ENCODE results near the gene KCTD10. TPM values are rescaled to one million over a fixed set of nuclear protein-coding genes. Genes with fewer than 3 reads are reported as not detected.

Gene KCTD10
- total RNA-seq, 1 experiment from 2014 or later = 55.2 TPM

DNA sequence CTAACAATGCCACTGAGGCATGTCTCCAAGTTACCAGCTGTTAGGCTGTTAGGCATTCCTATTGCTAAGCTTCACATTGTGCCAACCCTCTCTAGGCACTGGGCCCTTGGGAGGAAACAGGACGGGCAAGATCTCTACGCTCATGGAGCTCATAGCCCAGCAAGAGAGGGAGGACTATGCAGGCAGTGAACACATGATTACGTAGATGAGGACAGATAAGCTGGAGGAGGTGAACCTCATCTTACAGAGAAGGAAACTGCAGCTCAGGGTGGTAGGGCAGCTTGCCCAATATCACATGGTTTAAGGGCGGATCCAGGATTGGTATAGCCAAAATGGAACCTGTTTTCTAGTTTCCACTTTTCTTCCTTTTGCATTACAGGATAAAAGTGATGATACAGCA lies 8.1 kb upstream of the KCTD10 start:
- CTCF ChIA-PET = no interaction called here

DNA sequence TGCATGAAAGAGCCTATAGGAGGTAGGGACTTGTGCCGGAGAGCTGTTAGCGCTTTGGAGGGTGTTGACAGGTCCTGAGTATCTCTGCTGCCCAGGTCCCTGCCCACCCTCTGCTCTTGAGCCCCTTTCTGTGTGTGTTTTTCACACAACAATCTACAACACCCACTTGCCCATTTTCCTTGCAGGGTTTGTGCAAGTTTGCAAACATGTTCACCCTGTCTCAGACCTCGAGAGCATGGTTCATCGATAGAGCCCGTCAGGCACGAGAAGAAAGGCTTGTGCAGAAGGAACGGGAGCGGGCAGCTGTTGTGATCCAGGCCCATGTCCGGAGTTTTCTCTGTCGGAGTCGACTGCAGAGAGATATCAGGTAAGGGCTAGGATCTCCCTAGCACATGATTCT lies 6.2 kb upstream of the KCTD10 start:
- in situ Hi-C loops (cut with HindIII; ENCODE audit: low pct_unique_long_range_greater_than_20kb, low sequenced_read_pairs) (no loop called here), intact Hi-C loops (cut with micrococcal nuclease; ENCODE audit: unreplicated experiment) (no loop called here)
- no peak for ATAC-seq
- TF ChIP-seq REST (IDR thresholded peaks at IDR 0.05; ENCODE audit: insufficient read depth in 1 of 2, low read depth in 2 of 2, low read length in 1 of 2) = no peak
- TF ChIP-seq TCF7L2 (IDR thresholded peaks at IDR 0.05; ENCODE audit: low read depth, low read length) = no peak
- TF ChIP-seq SIN3A (IDR thresholded peaks at IDR 0.05; ENCODE audit: borderline replicate concordance, insufficient read depth, low read depth, low read length) = no peak
- no peak for TF ChIP-seq POLR2AphosphoS5 (IDR thresholded peaks at IDR 0.05; ENCODE audit: low read depth, low read length)
- TF ChIP-seq, protein P1, sequence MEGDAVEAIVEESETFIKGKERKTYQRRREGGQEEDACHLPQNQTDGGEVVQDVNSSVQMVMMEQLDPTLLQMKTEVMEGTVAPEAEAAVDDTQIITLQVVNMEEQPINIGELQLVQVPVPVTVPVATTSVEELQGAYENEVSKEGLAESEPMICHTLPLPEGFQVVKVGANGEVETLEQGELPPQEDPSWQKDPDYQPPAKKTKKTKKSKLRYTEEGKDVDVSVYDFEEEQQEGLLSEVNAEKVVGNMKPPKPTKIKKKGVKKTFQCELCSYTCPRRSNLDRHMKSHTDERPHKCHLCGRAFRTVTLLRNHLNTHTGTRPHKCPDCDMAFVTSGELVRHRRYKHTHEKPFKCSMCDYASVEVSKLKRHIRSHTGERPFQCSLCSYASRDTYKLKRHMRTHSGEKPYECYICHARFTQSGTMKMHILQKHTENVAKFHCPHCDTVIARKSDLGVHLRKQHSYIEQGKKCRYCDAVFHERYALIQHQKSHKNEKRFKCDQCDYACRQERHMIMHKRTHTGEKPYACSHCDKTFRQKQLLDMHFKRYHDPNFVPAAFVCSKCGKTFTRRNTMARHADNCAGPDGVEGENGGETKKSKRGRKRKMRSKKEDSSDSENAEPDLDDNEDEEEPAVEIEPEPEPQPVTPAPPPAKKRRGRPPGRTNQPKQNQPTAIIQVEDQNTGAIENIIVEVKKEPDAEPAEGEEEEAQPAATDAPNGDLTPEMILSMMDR (IDR thresholded peaks at IDR 0.05) = no peak
- BruUV-seq (replicated peaks) = no TSS peak
- peaks cover 2% of the 10 kb centered on the region; the same call in 1 of the 2 replicates for H3K36me3 ChIP-seq (ENCODE audit: control insufficient read depth, insufficient read depth, low read length)
- no peak overlapping the region for H3K4me3 ChIP-seq (ENCODE audit: low read depth in 2 of 2, low read length in 2 of 2)
- DNase-seq (ENCODE audit: low read depth, low spot score) = no peak
- H3K4me1 ChIP-seq (ENCODE audit: control insufficient read depth, insufficient read depth, low read length) = peaks cover 10% of the 10 kb centered on the region; the same call in 1 of the 2 replicates
- no peak overlapping the region for H3K27ac ChIP-seq (ENCODE audit: low read length)
- H3K9me3 ChIP-seq (ENCODE audit: control insufficient read depth, insufficient read depth, low read depth, low read length) = no peaks in the 10 kb centered on the region
- ChIA-PET CTCF (interaction anchor here (0.5 kb wide), 1 partner anchor 634 kb away, joined by 3 read pairs; no protein-coding TSS in a partner anchor), POLR2A (no interaction called here)
- no peaks in the 10 kb centered on the region for H3K27me3 ChIP-seq (ENCODE audit: control insufficient read depth, insufficient read depth, low read length)

More for the DNA sequence above, 8.1 kb upstream of the KCTD10 start:
- ATAC-seq (no peak), DNase-seq (ENCODE audit: low read depth, low spot score) (no peak)
- H3K4me3 ChIP-seq (ENCODE audit: low read depth in 2 of 2, low read length in 2 of 2) = no peak overlapping the region
- H3K36me3 ChIP-seq (ENCODE audit: control insufficient read depth, insufficient read depth, low read length) = peaks cover 9% of the 10 kb centered on the region; the same call in 1 of the 2 replicates
- POLR2A ChIA-PET = no interaction called here
- H3K4me1 ChIP-seq (ENCODE audit: control insufficient read depth, insufficient read depth, low read length) = no peaks in the 10 kb centered on the region
- TF ChIP-seq SIN3A (IDR thresholded peaks at IDR 0.05; ENCODE audit: borderline replicate concordance, insufficient read depth, low read depth, low read length) = no peak
- no peak for TF ChIP-seq TCF7L2 (IDR thresholded peaks at IDR 0.05; ENCODE audit: low read depth, low read length)
- TF ChIP-seq, protein P1 (IDR thresholded peaks at IDR 0.05) = no peak
- TF ChIP-seq POLR2AphosphoS5 (IDR thresholded peaks at IDR 0.05; ENCODE audit: low read depth, low read length) = no peak
- BruUV-seq (replicated peaks) = no TSS peak
- no peak overlapping the region for H3K27ac ChIP-seq (ENCODE audit: low read length)
- in situ Hi-C loops (cut with HindIII; ENCODE audit: low pct_unique_long_range_greater_than_20kb, low sequenced_read_pairs) (no loop called here), intact Hi-C loops (cut with micrococcal nuclease; ENCODE audit: unreplicated experiment) (no loop called here)
- H3K27me3 ChIP-seq (ENCODE audit: control insufficient read depth, insufficient read depth, low read length) = no peaks in the 10 kb centered on the region
- H3K9me3 ChIP-seq (ENCODE audit: control insufficient read depth, insufficient read depth, low read depth, low read length) = no peaks in the 10 kb centered on the region

All from Panc1 (cell line).